CD4-positive, alpha-beta T cell treated with Interleukin-2 at 100 ng/mL for 4 hours (primary cell): Measurements from ENCODE around the gene SLC12A2.

Source experiments
- DNase-seq: peaks from one replicate; pipeline ENCODE4 v3.0.0-alpha.2; 2020; ENCODE audit warnings: low spot score

Gene SLC12A2

DNA sequence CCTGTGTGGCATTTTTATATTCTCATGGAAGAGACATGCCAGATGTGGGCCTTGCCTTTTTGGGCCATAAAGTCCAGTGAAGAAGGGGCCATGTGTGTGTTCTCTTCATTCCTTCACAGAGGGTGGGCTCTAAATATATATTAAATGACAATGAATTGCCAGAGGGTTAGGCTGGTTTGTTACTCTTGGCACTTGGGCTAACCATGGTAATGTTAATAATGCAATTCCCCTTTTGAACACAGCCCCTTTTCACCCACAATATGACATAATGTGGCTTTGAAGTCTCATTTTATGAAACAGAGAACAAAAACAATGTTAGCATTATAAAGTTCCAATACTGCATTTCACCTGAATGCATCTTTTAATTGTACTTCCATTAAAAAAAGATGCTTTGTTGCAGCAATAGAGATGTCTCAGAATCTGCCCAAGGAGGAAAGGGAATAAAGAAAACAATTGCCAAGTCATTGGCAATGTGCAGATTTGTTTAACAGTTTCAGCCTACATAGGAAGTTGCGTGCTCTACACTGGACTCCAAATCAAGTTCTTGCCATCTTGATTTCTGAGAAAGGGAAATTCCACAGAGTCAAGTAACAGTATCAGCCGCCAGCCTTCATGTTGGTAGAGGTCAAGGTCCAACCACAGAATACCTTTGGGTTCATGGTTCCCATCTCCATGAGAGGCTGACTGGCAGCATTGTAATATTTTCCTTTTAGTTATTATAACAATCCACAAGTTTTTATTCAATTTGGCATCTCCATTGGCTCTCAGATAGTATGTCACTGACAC is 141.9 kb downstream of the SLC12A2 start:
- no peak for DNase-seq

DNA sequence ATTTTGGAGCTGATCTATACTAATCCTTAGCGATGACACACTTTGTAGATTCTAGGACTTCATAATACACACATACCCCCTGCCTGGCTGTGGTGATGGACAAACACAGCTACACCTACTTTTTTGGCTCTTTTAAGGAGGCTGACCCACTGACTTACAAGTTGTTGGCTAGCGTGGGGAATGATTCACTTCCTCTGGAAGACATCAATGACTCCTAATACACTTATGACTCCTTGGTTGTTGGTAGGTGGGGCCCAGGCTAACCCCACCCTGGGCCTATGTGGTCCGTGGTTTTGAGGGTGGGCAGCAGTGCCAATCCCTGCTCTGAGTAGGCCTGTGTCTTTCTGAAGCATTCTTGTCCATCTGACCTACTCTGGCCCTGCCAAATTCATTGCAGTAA is 144.4 kb downstream of the SLC12A2 start:
- no peak for DNase-seq

DNA sequence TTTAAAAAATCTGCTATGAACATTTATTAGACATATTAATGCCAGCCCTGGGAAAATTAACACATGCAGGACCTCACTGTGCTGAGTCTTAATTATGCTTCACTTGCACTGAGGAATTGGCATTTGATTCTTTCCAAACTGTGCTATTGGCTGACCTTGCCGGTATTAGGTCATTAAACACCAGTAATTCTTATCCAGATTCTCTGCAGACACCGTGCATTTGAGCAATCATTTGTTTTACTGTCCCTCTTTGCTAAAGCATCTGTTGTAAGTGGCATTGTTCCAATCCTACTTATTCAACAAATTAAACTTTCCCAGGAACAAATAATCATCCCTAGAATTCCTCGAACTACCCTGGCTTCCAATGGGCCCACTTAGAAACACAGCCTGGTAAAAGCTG is 145.0 kb downstream of the SLC12A2 start:
- no peak for DNase-seq

DNA sequence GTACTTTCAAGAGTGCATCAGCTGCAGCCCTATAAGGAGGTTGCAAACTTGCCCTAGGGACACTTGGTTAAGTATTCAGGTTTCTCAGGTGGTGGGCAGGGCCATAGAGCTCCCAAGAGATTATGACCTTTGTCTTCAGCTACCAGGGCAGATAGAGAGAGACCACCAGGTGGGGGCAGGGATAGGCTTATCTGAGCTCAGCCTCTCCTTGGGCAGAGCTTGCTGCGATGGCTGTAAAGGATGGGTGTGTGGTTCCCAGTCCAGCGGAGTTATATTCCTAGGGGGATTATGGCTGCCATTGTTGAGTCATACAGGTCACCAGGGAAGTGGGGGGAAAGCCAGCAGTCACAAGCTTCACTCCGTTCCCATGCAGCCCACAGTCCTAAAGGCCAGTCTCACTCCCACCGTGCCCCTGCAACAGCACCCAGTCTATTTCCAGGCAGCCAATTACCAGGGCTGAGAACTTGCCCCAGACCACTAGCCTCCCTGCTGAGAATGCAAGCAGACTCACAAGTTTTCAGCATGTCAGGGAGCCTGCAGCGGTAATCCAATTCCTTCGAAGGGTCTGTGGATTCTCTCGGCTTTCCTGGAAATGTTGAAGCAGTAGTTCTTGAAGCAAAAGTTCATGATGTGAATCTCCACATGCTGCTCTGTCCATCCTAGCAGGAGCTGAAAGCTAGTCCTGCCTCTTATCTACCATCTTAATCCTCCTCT is 151.5 kb downstream of the SLC12A2 start:
- DNase-seq = no peak

DNA sequence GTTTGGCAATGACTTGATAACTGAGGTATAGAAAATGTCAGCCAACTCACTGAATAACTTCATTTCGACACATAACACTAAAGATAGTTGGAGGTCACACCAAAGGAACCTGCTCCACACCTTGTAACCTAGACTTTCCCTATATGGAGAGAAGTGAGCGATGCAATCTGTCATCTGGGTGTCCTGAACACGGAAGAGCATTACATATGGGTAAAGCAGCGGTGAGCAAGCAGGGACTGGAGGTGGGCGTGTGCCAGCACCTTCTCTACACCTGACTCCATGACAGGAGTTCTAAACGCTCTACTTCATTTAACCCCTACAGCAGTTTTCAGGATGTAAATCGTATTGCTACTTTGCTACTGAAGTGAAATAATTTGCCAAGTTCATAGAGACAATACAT is 152.8 kb downstream of the SLC12A2 start:
- no peak for DNase-seq

DNA sequence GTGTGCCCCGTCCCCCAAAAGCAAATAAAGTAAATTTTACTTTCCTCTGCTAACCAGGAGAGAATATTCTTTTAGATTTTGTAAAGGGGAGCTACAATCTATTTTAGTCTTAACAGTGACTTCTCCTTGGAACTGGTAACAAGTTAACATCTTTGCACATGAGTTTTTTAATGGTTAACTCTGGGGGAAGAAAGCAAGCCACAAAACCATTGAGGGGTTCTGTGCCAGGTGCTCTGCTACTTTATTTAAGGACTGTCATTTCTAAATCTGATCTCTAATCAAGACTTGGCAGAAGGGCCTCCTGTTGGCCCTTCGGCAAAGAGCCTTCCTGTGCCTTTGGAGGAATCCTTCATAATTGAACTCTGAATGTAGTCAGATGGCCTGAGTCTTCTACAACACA is 153.4 kb downstream of the SLC12A2 start:
- no peak for DNase-seq

DNA sequence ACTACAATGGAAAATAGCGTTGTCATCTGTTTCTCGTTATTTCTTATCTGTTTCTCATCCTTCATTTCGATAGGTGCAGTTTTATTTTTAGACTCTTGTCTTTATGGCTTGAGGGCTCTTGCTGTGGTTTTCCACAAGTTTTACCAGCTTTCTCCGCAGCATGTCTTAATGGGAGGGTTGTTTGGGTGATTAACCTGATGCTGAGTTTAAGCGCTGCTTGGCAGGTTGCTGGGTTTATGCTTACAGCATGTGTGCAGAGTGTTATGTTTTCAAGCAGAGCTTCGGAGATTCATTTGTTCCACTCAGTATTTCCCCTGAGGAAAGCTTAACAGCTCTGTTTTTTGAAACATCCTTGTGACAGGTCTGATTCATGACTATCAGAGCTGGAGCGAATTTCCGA is 154.0 kb downstream of the SLC12A2 start:
- no peak for DNase-seq
